Measurements from ENCODE around the gene CSK.

The CSK gene

GRCh38 chr15:74788042-74788682 lies 6.3 kb downstream of the CSK start:
- DNase-seq: no peak

GRCh38 chr15:74788683-74789151 lies 6.8 kb downstream of the CSK start:
- DNase-seq: peak; percentile 62

- no peak for DNase-seq
Observed at GRCh38 chr15:74789171-74789631, 7.3 kb downstream of the CSK start.

- DNase-seq: no peak
Observed at GRCh38 chr15:74789741-74790079, 7.8 kb downstream of the CSK start.

GRCh38 chr15:74790080-74790916 lies 8.4 kb downstream of the CSK start:
- no peak for DNase-seq

- DNase-seq: no peak
Observed at GRCh38 chr15:74791007-74791406, 9.1 kb downstream of the CSK start.

- DNase-seq: no peak
Observed at GRCh38 chr15:74791667-74792066, 9.8 kb downstream of the CSK start.

GRCh38 chr15:74792227-74793016 lies 10.5 kb downstream of the CSK start:
- no peak for DNase-seq

GRCh38 chr15:74793135-74794028 lies 11.5 kb downstream of the CSK start:
- DNase-seq: peak; percentile 81

GRCh38 chr15:74794248-74794969 lies 12.5 kb downstream of the CSK start:
- no peak for DNase-seq

GRCh38 chr15:74794970-74795349 lies 13.1 kb downstream of the CSK start:
- DNase-seq: no peak

- peak; percentile 48 for DNase-seq
Observed at GRCh38 chr15:74795966-74796625, 14.2 kb downstream of the CSK start.

- DNase-seq: no peak
Observed at GRCh38 chr15:74798388-74799254, 16.7 kb downstream of the CSK start.

GRCh38 chr15:74799255-74799855 lies 17.5 kb downstream of the CSK start:
- DNase-seq: no peak

GRCh38 chr15:74799856-74800558 lies 18.1 kb downstream of the CSK start:
- DNase-seq: peak; percentile 92

GRCh38 chr15:74800559-74801094 lies 18.7 kb downstream of the CSK start:
- DNase-seq: no peak

- DNase-seq: no peak
Observed at GRCh38 chr15:74801311-74801997, 19.6 kb downstream of the CSK start.

GRCh38 chr15:74802290-74802689 lies 20.4 kb downstream of the CSK start:
- DNase-seq: no peak
